Vagina (tissue), 2 donors: Measurements from ENCODE around the gene NANOS2. TPM values are rescaled to one million over a fixed set of nuclear protein-coding genes. Genes with fewer than 3 reads are reported as not detected.

Experiments used
- DNase-seq, 2 donors: peaks; one replicate each; pipeline ENCODE4 v3.0.0-alpha.2; 2017; ENCODE audit errors: extremely low spot score in 2 of 2
- H3K27ac ChIP-seq: fragments of 200-600 bp; sonication (generic); one replicate; pipeline ENCODE4 v1.5.1; 2019
- H3K27me3 ChIP-seq: fragments of 200-600 bp; sonication (generic); one replicate; pipeline ENCODE4 v1.5.1; 2019
- H3K36me3 ChIP-seq, 2 donors: fragments of 200-600 bp; sonication (generic); one replicate each; pipeline ENCODE4 v1.5.1; 2017 to 2019
- H3K4me1 ChIP-seq: fragments of 200-600 bp; sonication (generic); one replicate; pipeline ENCODE4 v1.5.1; 2019
- H3K4me3 ChIP-seq, 2 donors: fragments of 200-600 bp; sonication (generic); 1 replicate in 1 of 2; 2 replicates in 1 of 2; pipeline ENCODE4 v1.5.1; 2016 to 2019
- H3K9me3 ChIP-seq: fragments of 200-600 bp; sonication (generic); one replicate; pipeline ENCODE4 v1.5.1; 2019
- CTCF ChIP-seq, 3 experiments: fragments of 450-650 bp in 2 of 3; fragments of 200-600 bp in 1 of 3; sonication (generic) in 1 of 3; IDR thresholded peaks; one replicate each; pipeline ENCODE4 v1.5.1; 2017 to 2019; ENCODE audit warnings: antibody characterized with exemption in 3 of 3, mild to moderate bottlenecking in 2 of 3, moderate library complexity in 2 of 3
- POLR2A ChIP-seq, 2 donors: fragments of 450-650 bp; IDR thresholded peaks; one replicate each; pipeline ENCODE4 v1.6.1; 2017; ENCODE audit warnings: antibody characterized with exemption in 2 of 2, mild to moderate bottlenecking in 2 of 2, moderate library complexity in 2 of 2
- POLR2AphosphoS5 ChIP-seq, 2 donors: sonication (generic); formaldehyde crosslinking; IDR thresholded peaks; one replicate each; pipeline ENCODE4 v1.9.0; 2017; ENCODE audit warnings: antibody characterized with exemption in 2 of 2, mild to moderate bottlenecking in 2 of 2, low read depth in 1 of 2; ENCODE audit not compliant: insufficient read depth in 1 of 2
- intact Hi-C: fragments of 100-400 bp; cut with DNase I; formaldehyde crosslinking; loops from one replicate; pipeline ENCODE4 v1.15.1; 2023
- total RNA-seq: library from RNA; depleted of rRNA; stranded (reverse); fragments of >200 nt; gene quantifications from one replicate; pipeline ENCODE4 v1.2.3, GENCODE V29; 2016

NANOS2 gene
- total RNA-seq, 1 donor from 2014 or later: not detected

GRCh38 chr19:45905011-45905410 lies 9.6 kb downstream of the NANOS2 start:
- TF ChIP-seq CTCF (IDR thresholded peaks at IDR 0.05) (no peak), POLR2A (IDR thresholded peaks at IDR 0.05) (no peak), POLR2AphosphoS5 (IDR thresholded peaks at IDR 0.05; ENCODE audit: insufficient read depth in 1 of 2, low read depth in 1 of 2) (no peak)
- Histone ChIP-seq H3K4me3 (no peak overlapping the region), H3K36me3 (peaks cover 0 to 3% of the 10 kb centered on the region in 2 donors), H3K9me3 (no peaks in the 10 kb centered on the region), H3K27ac (no peak overlapping the region), H3K4me1 (peaks cover 22% of the 10 kb centered on the region), H3K27me3 (no peaks in the 10 kb centered on the region)
- DNase-seq: no peak
- intact Hi-C loops: no loop called here

- Histone ChIP-seq H3K27me3 (no peaks in the 10 kb centered on the region), H3K9me3 (no peaks in the 10 kb centered on the region), H3K4me3 (peak overlapping the region; percentile 84 to 89), H3K36me3 (peaks cover 0 to 24% of the 10 kb centered on the region in 2 donors), H3K4me1 (peaks cover 24% of the 10 kb centered on the region), H3K27ac (peak overlapping the region; percentile 77)
- no peak for TF ChIP-seq CTCF (IDR thresholded peaks at IDR 0.05)
- peak in 1 of 2 donors; percentile 61 for TF ChIP-seq POLR2A (IDR thresholded peaks at IDR 0.05)
- TF ChIP-seq POLR2AphosphoS5 (IDR thresholded peaks at IDR 0.05; ENCODE audit: insufficient read depth in 1 of 2, low read depth in 1 of 2): peak; percentile 97 to 99
- intact Hi-C loops: no loop called here
- no peak for DNase-seq
These were observed 11.6 kb downstream of the NANOS2 start for GRCh38 chr19:45902651-45903625.

GRCh38 chr19:45901912-45902650 lies 12.5 kb downstream of the NANOS2 start, which contains the start of gene MYPOP:
Gene MYPOP (minus strand): TSS chr19:45902613. CDS start chr19:45901773, 840 bp downstream.
- no peak for TF ChIP-seq POLR2AphosphoS5 (IDR thresholded peaks at IDR 0.05; ENCODE audit: insufficient read depth in 1 of 2, low read depth in 1 of 2)
- no peak for TF ChIP-seq POLR2A (IDR thresholded peaks at IDR 0.05)
- TF ChIP-seq CTCF (IDR thresholded peaks at IDR 0.05): no peak
- intact Hi-C loops: no loop called here
- no peak for DNase-seq

GRCh38 chr19:45901432-45901911 lies 13.1 kb downstream of the NANOS2 start:
- no peaks in the 10 kb centered on the region for H3K9me3 ChIP-seq
- peak overlapping the region; percentile 84 to 89 for H3K4me3 ChIP-seq
- intact Hi-C loops: no loop called here
- peaks cover 0 to 31% of the 10 kb centered on the region in 2 donors for H3K36me3 ChIP-seq
- H3K27me3 ChIP-seq: no peaks in the 10 kb centered on the region
- TF ChIP-seq POLR2AphosphoS5 (IDR thresholded peaks at IDR 0.05; ENCODE audit: insufficient read depth in 1 of 2, low read depth in 1 of 2) (no peak), POLR2A (IDR thresholded peaks at IDR 0.05) (no peak), CTCF (IDR thresholded peaks at IDR 0.05) (no peak)
- peaks cover 24% of the 10 kb centered on the region for H3K4me1 ChIP-seq
- peak overlapping the region; percentile 74 for H3K27ac ChIP-seq
- no peak for DNase-seq

More at GRCh38 chr19:45901912-45902650, 12.5 kb downstream of the NANOS2 start, which contains the start of gene MYPOP:
- Histone ChIP-seq H3K27me3 (no peaks in the 10 kb centered on the region), H3K4me3 (peak within 1 kb of the TSS; percentile 84 to 89), H3K9me3 (no peaks in the 10 kb centered on the region), H3K4me1 (peaks cover 24% of the 10 kb centered on the region), H3K36me3 (peaks cover 0 to 31% of the 10 kb centered on the region in 2 donors), H3K27ac (peak within 1 kb of the TSS; percentile 77)
